Panc1 (cell line): ENCODE results near the gene OSBP2.
A peak's percentile ranks its signal among the peaks of the same experiment; 100 is the strongest.

ENCODE experiments used
- CTCF ChIP-seq: fragments of 450-650 bp; IDR thresholded peaks from 2 replicates; pipeline ENCODE4 v1.5.1; 2017; ENCODE audit warnings: mild to moderate bottlenecking
- POLR2AphosphoS5 ChIP-seq: IDR thresholded peaks from 2 replicates; pipeline ENCODE4 v1.6.1; 2012; ENCODE audit warnings: mild to moderate bottlenecking, low read depth, low read length, moderate library complexity
- REST ChIP-seq, 2 experiments: IDR thresholded peaks; 2 replicates each; pipeline ENCODE4 v1.6.1; 2011 to 2012; ENCODE audit warnings: low read depth in 2 of 2, control low read depth in 1 of 2, low read length in 1 of 2, mild to moderate bottlenecking in 1 of 2, moderate library complexity in 1 of 2; ENCODE audit not compliant: insufficient read depth in 1 of 2
- SIN3A ChIP-seq: IDR thresholded peaks from 2 replicates; pipeline ENCODE4 v1.6.1; 2012; ENCODE audit warnings: low read depth, mild to moderate bottlenecking, low read length, moderate library complexity, borderline replicate concordance; ENCODE audit not compliant: insufficient read depth
- TCF7L2 ChIP-seq: IDR thresholded peaks from 2 replicates; pipeline ENCODE4 v1.6.1; 2011; ENCODE audit warnings: mild to moderate bottlenecking, low read depth, low read length, inconsistent platforms

- TF ChIP-seq CTCF (peak; percentile 89), POLR2AphosphoS5 (no peak), REST (IDR thresholded peaks at IDR 0.05; ENCODE audit: insufficient read depth in 1 of 2, low read depth in 2 of 2, low read length in 1 of 2) (no peak), SIN3A (no peak), TCF7L2 (no peak)
These were observed 225.7 kb downstream of the OSBP2 start for GRCh38 chr22:30920407-30920806.
